K562 (cell line): Measurements from ENCODE around the gene TRNAU1AP. TPM values are rescaled to one million over a fixed set of nuclear protein-coding genes. Genes with fewer than 3 reads are reported as not detected.

ENCODE experiments used
- ADNP ChIP-seq: fragments of 200-800 bp; sonication (Bioruptor generic); IDR thresholded peaks from 2 replicates; pipeline ENCODE4 v1.6.1; 2016; ENCODE audit warnings: missing genetic modification characterization, missing compliant biosample characterization
- ASH1L ChIP-seq: fragments of 450-650 bp; IDR thresholded peaks from 2 replicates; pipeline ENCODE4 v1.6.1; 2018; ENCODE audit warnings: borderline replicate concordance, mild to moderate bottlenecking, low read depth; ENCODE audit not compliant: partially characterized antibody
- CHD1 ChIP-seq: fragments of 200-600 bp; sonication (generic); IDR thresholded peaks from one replicate; pipeline ENCODE4 v1.6.1; 2012; ENCODE audit warnings: mild to moderate bottlenecking, moderate library complexity, low read length, inconsistent platforms
- CREM ChIP-seq: IDR thresholded peaks from 2 replicates; pipeline ENCODE4 v1.6.1; 2014; ENCODE audit warnings: antibody characterized with exemption, low read depth
- DMBX1 ChIP-seq: fragments of 250-450 bp; sonication (Bioruptor Pico); IDR thresholded peaks from 2 replicates; pipeline ENCODE4 v1.8.0; 2022; ENCODE audit warnings: inconsistent platforms, mild to moderate bottlenecking, moderate library complexity, borderline replicate concordance
- DPF2 ChIP-seq: fragments of 450-650 bp; IDR thresholded peaks from 2 replicates; pipeline ENCODE4 v1.6.1; 2016
- EWSR1 ChIP-seq: fragments of 450-650 bp; IDR thresholded peaks from 2 replicates; pipeline ENCODE4 v1.6.1; 2018; ENCODE audit warnings: borderline replicate concordance, mild to moderate bottlenecking, low read depth, moderate library complexity; ENCODE audit not compliant: partially characterized antibody
- FOXA1 ChIP-seq: fragments of 450-650 bp; IDR thresholded peaks from 2 replicates; pipeline ENCODE4 v1.6.1; 2016; ENCODE audit warnings: mild to moderate bottlenecking, borderline replicate concordance
- HCFC1 ChIP-seq: IDR thresholded peaks from 2 replicates; pipeline ENCODE4 v1.6.1; 2012; ENCODE audit warnings: low read depth, low read length, improper control_type of control experiment
- HNRNPUL1 ChIP-seq: fragments of 200-400 bp; formaldehyde crosslinking; IDR thresholded peaks from 2 replicates; pipeline ENCODE4 v1.6.1; 2017; ENCODE audit warnings: low read length
- KAT8 ChIP-seq: fragments of 450-650 bp; IDR thresholded peaks from 2 replicates; pipeline ENCODE4 v1.6.1; 2016; ENCODE audit warnings: low read depth, mild to moderate bottlenecking
- MYC ChIP-seq, 2 experiments: fragments of 250-450 bp in 1 of 2; sonication (Bioruptor Pico) in 1 of 2; IDR thresholded peaks; 2 replicates each; pipeline versions ENCODE4 v1.5.1 to v1.6.1; 2012 to 2021; ENCODE audit warnings: low read depth in 2 of 2, borderline replicate concordance in 1 of 2, improper control_type of control experiment in 1 of 2, low read length in 1 of 2, mild to moderate bottlenecking in 1 of 2, moderate library complexity in 1 of 2
- NCOA6 ChIP-seq: fragments of 450-650 bp; IDR thresholded peaks from 2 replicates; pipeline ENCODE4 v1.6.1; 2017; ENCODE audit warnings: mild to moderate bottlenecking
- NR2C1 ChIP-seq, 2 experiments: fragments of 450-650 bp; IDR thresholded peaks; 2 replicates each; pipeline ENCODE4 v1.6.1; 2017; ENCODE audit warnings: mild to moderate bottlenecking in 2 of 2, antibody characterized with exemption in 1 of 2, inconsistent platforms in 1 of 2, missing compliant biosample characterization in 1 of 2, missing genetic modification characterization in 1 of 2
- NR2F6 ChIP-seq: fragments of 450-650 bp; formaldehyde crosslinking; IDR thresholded peaks from 2 replicates; pipeline ENCODE4 v1.4.0; 2020; ENCODE audit warnings: mild to moderate bottlenecking
- PCBP1 ChIP-seq: fragments of 200-400 bp; formaldehyde crosslinking; IDR thresholded peaks from 2 replicates; pipeline ENCODE4 v1.6.1; 2018; ENCODE audit warnings: mild to moderate bottlenecking, low read depth, low read length; ENCODE audit not compliant: poor library complexity, severe bottlenecking
- POLR2AphosphoS2 ChIP-seq: IDR thresholded peaks from 2 replicates; pipeline ENCODE4 v1.6.1; 2012; ENCODE audit warnings: low read length, improper control_type of control experiment
- RBFOX2 ChIP-seq: fragments of 200-400 bp; formaldehyde crosslinking; IDR thresholded peaks from 2 replicates; pipeline ENCODE4 v1.6.1; 2017; ENCODE audit warnings: low read depth, mild to moderate bottlenecking, low read length, moderate library complexity
- RBM22 ChIP-seq: fragments of 200-400 bp; formaldehyde crosslinking; IDR thresholded peaks from 2 replicates; pipeline ENCODE4 v1.6.1; 2018; ENCODE audit warnings: low read length, low read depth; ENCODE audit not compliant: poor library complexity, severe bottlenecking
- RBM39 ChIP-seq: fragments of 200-400 bp; formaldehyde crosslinking; optimal IDR thresholded peaks from 2 replicates; pipeline ENCODE3; 2018; ENCODE audit warnings: low read depth, low read length
- RNF2 ChIP-seq: sonication (generic); IDR thresholded peaks from 2 replicates; pipeline ENCODE4 v1.6.1; 2016
- SMARCA5 ChIP-seq: fragments of 450-650 bp; IDR thresholded peaks from 2 replicates; pipeline ENCODE4 v1.6.1; 2016
- TAF9B ChIP-seq: fragments of 450-650 bp; IDR thresholded peaks from 2 replicates; pipeline ENCODE4 v1.6.1; 2018; ENCODE audit warnings: mild to moderate bottlenecking; ENCODE audit not compliant: partially characterized antibody
- U2AF1 ChIP-seq: fragments of 200-400 bp; formaldehyde crosslinking; optimal IDR thresholded peaks from 2 replicates; pipeline ENCODE3; 2017; ENCODE audit warnings: mild to moderate bottlenecking, low read depth, low read length, moderate library complexity
- XRCC5 ChIP-seq: fragments of 200-400 bp; formaldehyde crosslinking; IDR thresholded peaks from 2 replicates; pipeline ENCODE4 v1.6.1; 2017; ENCODE audit warnings: low read depth, mild to moderate bottlenecking, low read length
- ZKSCAN8 ChIP-seq: fragments of 200-800 bp; sonication (Bioruptor generic); IDR thresholded peaks from 2 replicates; pipeline ENCODE4 v1.6.1; 2016; ENCODE audit warnings: missing genetic modification characterization, missing compliant biosample characterization
- ZNF121 ChIP-seq: sonication (generic); formaldehyde crosslinking; conservative IDR thresholded peaks from 2 replicates; pipeline ENCODE4 v1.8.0; 2022; ENCODE audit warnings: missing genetic modification reagents
- ZNF140 ChIP-seq: fragments of 250-450 bp; sonication (Bioruptor Pico); IDR thresholded peaks from 2 replicates; pipeline ENCODE4 v1.8.0; 2021; ENCODE audit warnings: moderate library complexity, mild to moderate bottlenecking, inconsistent platforms
- ZNF41 ChIP-seq: fragments of 250-450 bp; sonication (Bioruptor Pico); conservative IDR thresholded peaks from 2 replicates; pipeline ENCODE4 v1.4.0; 2020; ENCODE audit warnings: mild to moderate bottlenecking
- ZNF644 ChIP-seq: fragments of 200-800 bp; sonication (Bioruptor generic); IDR thresholded peaks from 2 replicates; pipeline ENCODE4 v1.6.1; 2016; ENCODE audit warnings: low read depth, missing genetic modification characterization, missing compliant biosample characterization
- polyA plus RNA-seq, 8 experiments: library from polyadenylated mRNA; depleted of rRNA in 4 of 8; stranded (reverse) in 5 of 8; unstranded in 3 of 8; fragments of >200 nt; fragmentation: Nextera tagmentation in 2 of 8; fragmentation: Illumina TruSeq in 1 of 8; extraction: Ambion mirVana in 2 of 8; extraction: Trizol in 1 of 8; gene quantifications; 2 replicates each; pipeline versions ENCODE4 v1.2.1 to v1.2.3, GENCODE V29; 2011 to 2014; ENCODE audit warnings: inconsistent platforms in 1 of 8, missing spikeins in 1 of 8
- total RNA-seq, 7 experiments: library from RNA; depleted of rRNA in 6 of 7; stranded (reverse); fragments of >200 nt in 6 of 7; fragmentation: Illumina TruSeq in 2 of 7; extraction: Trizol in 2 of 7; gene quantifications; 2 replicates each; pipeline versions ENCODE4 v1.2.1 to v1.2.3, GENCODE V29; 2011 to 2021; ENCODE audit warnings: low replicate concordance in 1 of 7
- TF ChIP-seq, protein P1 (sequence below): sonication (generic); formaldehyde crosslinking; IDR thresholded peaks from 2 replicates; pipeline ENCODE4 v1.8.0; 2022; ENCODE audit warnings: mild to moderate bottlenecking, missing genetic modification reagents

TRNAU1AP gene
- total and polyA plus RNA-seq, 9 of the 15 experiments (the other 6 are each of a cell fraction or from before 2014, with no cell fraction given): 34.9 to 110 (median 46.3) TPM

DNA sequence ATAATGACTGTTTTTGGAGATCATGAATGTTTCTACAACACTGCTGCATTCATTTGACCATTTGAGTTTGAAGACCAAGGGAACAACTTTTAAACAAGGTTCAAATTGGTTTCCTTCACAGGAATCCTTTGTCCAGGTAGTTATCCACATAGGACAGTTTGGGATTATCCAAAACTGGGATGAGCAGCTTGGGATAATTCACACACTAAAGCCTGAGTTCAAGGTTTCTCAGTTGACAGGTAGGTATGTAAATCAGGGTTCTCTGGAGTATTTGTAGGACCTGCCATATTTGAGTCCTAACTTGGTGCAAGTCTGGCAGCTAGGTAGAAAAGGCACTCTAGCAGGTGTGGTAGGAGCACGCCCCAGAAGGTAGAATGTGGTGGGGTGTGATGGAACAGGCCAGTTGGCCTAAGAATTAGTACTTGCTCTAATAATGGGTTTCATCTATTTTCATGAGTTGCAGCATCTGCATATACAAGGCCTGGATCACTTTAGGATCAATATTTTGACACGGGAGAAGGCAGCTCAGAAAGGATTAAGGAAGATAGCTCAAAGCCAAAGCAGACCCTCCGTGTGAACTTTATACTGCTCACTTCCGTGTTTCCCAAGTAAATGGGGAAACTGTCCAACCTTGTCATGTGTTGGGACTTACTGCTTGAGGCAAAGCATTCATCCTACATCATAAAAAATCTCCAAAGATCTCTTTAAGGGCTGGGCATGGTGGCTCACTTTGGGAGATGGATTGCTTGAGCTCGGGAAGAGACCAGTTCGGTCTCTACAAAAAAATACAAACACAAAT, 25.1 kb downstream of the TRNAU1AP start (continued):
- TF ChIP-seq ADNP (tag) (no peak), RBFOX2 (0 out of 2 replicates have a peak, but pooled peaks have one; percentile 3), RBM39 (no peak), DPF2 (no peak), ZKSCAN8 (CRISPR knock-in tag) (no peak), ASH1L (no peak), CREM (no peak), MYC (IDR thresholded peaks at IDR 0.05; ENCODE audit: low read depth, low read length) (no peak), MYC (CRISPR knock-in tag; IDR thresholded peaks at IDR 0.05; ENCODE audit: borderline replicate concordance, low read depth) (no peak), KAT8 (no peak), TAF9B (no peak), PCBP1 (no peak), DMBX1 (no peak), RNF2 (no peak), HNRNPUL1 (no peak), ZNF121 (CRISPR knock-in tag) (no peak), ZNF140 (no peak), U2AF1 (no peak), RBM22 (no peak), EWSR1 (peak; percentile 51), XRCC5 (no peak), NR2C1 (IDR thresholded peaks at IDR 0.05) (no peak), NR2C1 (tag; IDR thresholded peaks at IDR 0.05) (no peak), POLR2AphosphoS2 (peak; percentile 96), NR2F6 (CRISPR knock-in tag) (no peak), NCOA6 (no peak), CHD1 (no peak), ZNF41 (CRISPR knock-in tag) (no peak), HCFC1 (no peak), ZNF644 (no peak), FOXA1 (no peak), SMARCA5 (no peak)
- TF ChIP-seq, protein P1, sequence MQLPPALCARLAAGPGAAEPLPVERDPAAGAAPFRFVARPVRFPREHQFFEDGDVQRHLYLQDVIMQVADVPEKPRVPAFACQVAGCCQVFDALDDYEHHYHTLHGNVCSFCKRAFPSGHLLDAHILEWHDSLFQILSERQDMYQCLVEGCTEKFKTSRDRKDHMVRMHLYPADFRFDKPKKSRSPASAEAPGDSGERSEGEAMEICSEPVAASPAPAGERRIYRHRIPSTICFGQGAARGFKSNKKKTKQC (CRISPR knock-in tag): no peak
